Measurements from ENCODE around the gene DOCK7. TPM values are rescaled to one million over a fixed set of nuclear protein-coding genes. Genes with fewer than 3 reads are reported as not detected.

DOCK7 gene
- polyA plus RNA-seq, 1 experiment: 56.5 TPM

DNA sequence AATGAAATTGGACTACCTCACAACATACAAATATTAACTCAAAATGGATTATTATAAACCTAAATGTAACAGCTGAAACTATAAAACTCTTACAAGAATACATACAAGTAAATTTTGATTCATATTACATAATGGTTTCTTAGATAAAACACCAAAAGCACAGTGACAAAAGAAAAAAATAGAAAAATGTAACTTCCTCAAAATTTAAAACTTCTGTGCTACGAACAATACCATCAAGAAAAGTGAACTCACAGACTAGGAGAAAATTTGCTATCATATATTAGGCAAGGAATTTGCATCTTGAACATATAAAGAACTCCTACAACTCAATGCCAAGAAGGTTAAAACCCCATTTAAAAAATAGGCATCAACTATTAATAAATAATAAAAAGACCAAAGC lies 59.7 kb downstream of the DOCK7 start:
- DNase-seq (ENCODE audit: low read depth): no peak
- ChIA-PET CTCF (no interaction called here), POLR2A (no interaction called here)
- no peak overlapping the region for H3K4me3 ChIP-seq (ENCODE audit: low read depth, low read length)
- H3K27me3 ChIP-seq (ENCODE audit: control insufficient read depth, insufficient read depth, low read length): no peaks in the 10 kb centered on the region
- TF ChIP-seq, protein P1, sequence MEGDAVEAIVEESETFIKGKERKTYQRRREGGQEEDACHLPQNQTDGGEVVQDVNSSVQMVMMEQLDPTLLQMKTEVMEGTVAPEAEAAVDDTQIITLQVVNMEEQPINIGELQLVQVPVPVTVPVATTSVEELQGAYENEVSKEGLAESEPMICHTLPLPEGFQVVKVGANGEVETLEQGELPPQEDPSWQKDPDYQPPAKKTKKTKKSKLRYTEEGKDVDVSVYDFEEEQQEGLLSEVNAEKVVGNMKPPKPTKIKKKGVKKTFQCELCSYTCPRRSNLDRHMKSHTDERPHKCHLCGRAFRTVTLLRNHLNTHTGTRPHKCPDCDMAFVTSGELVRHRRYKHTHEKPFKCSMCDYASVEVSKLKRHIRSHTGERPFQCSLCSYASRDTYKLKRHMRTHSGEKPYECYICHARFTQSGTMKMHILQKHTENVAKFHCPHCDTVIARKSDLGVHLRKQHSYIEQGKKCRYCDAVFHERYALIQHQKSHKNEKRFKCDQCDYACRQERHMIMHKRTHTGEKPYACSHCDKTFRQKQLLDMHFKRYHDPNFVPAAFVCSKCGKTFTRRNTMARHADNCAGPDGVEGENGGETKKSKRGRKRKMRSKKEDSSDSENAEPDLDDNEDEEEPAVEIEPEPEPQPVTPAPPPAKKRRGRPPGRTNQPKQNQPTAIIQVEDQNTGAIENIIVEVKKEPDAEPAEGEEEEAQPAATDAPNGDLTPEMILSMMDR (IDR thresholded peaks at IDR 0.05; ENCODE audit: insufficient read depth, low read depth, low read length): no peak
- no peaks in the 10 kb centered on the region; the same call in 1 of the 2 replicates for H3K36me3 ChIP-seq (ENCODE audit: control insufficient read depth, insufficient read depth, low read length)

GRCh38 chr1:62625415-62625814 lies 62.8 kb downstream of the DOCK7 start:
- DNase-seq (ENCODE audit: low read depth): no peak
- POLR2A ChIA-PET: interaction anchor here (0.8 kb wide), 1 partner anchor 1000 kb away, joined by 13 read pairs; no protein-coding TSS in a partner anchor
- Histone ChIP-seq H3K4me3 (ENCODE audit: low read depth, low read length) (no peak overlapping the region), H3K27me3 (ENCODE audit: control insufficient read depth, insufficient read depth, low read length) (no peaks in the 10 kb centered on the region), H3K36me3 (ENCODE audit: control insufficient read depth, insufficient read depth, low read length) (no peaks in the 10 kb centered on the region; the same call in 1 of the 2 replicates)
- CTCF ChIA-PET: no interaction called here
- TF ChIP-seq, protein P1 (IDR thresholded peaks at IDR 0.05; ENCODE audit: insufficient read depth, low read depth, low read length): no peak

GRCh38 chr1:62621907-62622306 lies 66.3 kb downstream of the DOCK7 start:
- TF ChIP-seq, protein P1 (IDR thresholded peaks at IDR 0.05; ENCODE audit: insufficient read depth, low read depth, low read length): no peak
- no peaks in the 10 kb centered on the region; the same call in 1 of the 2 replicates for H3K36me3 ChIP-seq (ENCODE audit: control insufficient read depth, insufficient read depth, low read length)
- ChIA-PET POLR2A (interaction anchor here (0.9 kb wide), 1 partner anchor 55 kb away, joined by 4 read pairs; no protein-coding TSS in a partner anchor), CTCF (interaction anchor here (1.3 kb wide), 1 partner anchor 8 kb away, joined by 3 read pairs; no protein-coding TSS in a partner anchor)
- peak; percentile 88 for DNase-seq (ENCODE audit: low read depth)
- no peaks in the 10 kb centered on the region for H3K27me3 ChIP-seq (ENCODE audit: control insufficient read depth, insufficient read depth, low read length)
- H3K4me3 ChIP-seq (ENCODE audit: low read depth, low read length): no peak overlapping the region

DNA sequence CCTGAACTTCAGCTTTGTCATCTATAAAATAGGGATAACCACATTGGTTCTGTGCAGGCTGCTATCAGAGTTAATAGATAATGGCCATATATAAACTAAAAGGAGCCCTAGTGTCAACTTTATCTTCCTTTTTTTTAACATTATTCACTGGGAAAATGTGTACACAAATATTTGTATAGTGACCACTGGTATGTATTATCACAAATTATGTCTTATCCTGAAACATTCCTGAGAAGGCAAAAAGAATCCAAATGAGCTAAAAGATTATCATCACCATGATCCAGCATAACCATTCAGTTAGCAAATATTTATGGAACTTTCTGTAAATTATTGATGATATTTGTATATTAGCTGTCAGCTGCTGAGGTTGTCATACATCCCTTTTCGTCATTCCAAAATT lies 74.3 kb downstream of the DOCK7 start:
- Histone ChIP-seq H3K36me3 (ENCODE audit: control insufficient read depth, insufficient read depth, low read length) (no peaks in the 10 kb centered on the region), H3K4me3 (ENCODE audit: low read depth, low read length) (no peak overlapping the region), H3K27me3 (ENCODE audit: control insufficient read depth, insufficient read depth, low read length) (no peaks in the 10 kb centered on the region)
- POLR2A ChIA-PET: no interaction called here
- CTCF ChIA-PET: interaction anchor here (0.8 to 1.5 kb wide), 3 partner anchors 9 to 83 kb away, joined by 3 read pairs; no protein-coding TSS in a partner anchor
- TF ChIP-seq, protein P1 (IDR thresholded peaks at IDR 0.05; ENCODE audit: insufficient read depth, low read depth, low read length): no peak
- DNase-seq (ENCODE audit: low read depth): no peak

GRCh38 chr1:62613325-62613727 lies 74.9 kb downstream of the DOCK7 start:
- no peak for DNase-seq (ENCODE audit: low read depth)
- Histone ChIP-seq H3K4me3 (ENCODE audit: low read depth, low read length) (no peak overlapping the region), H3K27me3 (ENCODE audit: control insufficient read depth, insufficient read depth, low read length) (no peaks in the 10 kb centered on the region), H3K36me3 (ENCODE audit: control insufficient read depth, insufficient read depth, low read length) (no peaks in the 10 kb centered on the region)
- TF ChIP-seq, protein P1 (IDR thresholded peaks at IDR 0.05; ENCODE audit: insufficient read depth, low read depth, low read length): no peak
- POLR2A ChIA-PET: no interaction called here
- CTCF ChIA-PET: interaction anchor here (1.5 kb wide), 1 partner anchor 9 kb away, joined by 3 read pairs; no protein-coding TSS in a partner anchor
